ENCODE data around the gene PRDM15. TPM values are rescaled to one million over a fixed set of nuclear protein-coding genes. Genes with fewer than 3 reads are reported as not detected.

PRDM15 gene
- total RNA-seq, 1 donor from 2014 or later: 10.2 TPM

GRCh38 chr21:41761934-41762635 lies 117.1 kb downstream of the PRDM15 start:
- Mint-ChIP-seq H3K9me3 (ENCODE audit: unreplicated experiment) (no peaks in the 10 kb centered on the region), H3K4me3 (ENCODE audit: unreplicated experiment) (peak overlapping the region; percentile 84), H3K27me3 (ENCODE audit: unreplicated experiment) (peaks cover 9% of the 10 kb centered on the region), H3K4me1 (ENCODE audit: low read depth, unreplicated experiment) (peaks cover 27% of the 10 kb centered on the region), H3K36me3 (ENCODE audit: unreplicated experiment) (peaks cover 1% of the 10 kb centered on the region), H3K27ac (ENCODE audit: unreplicated experiment) (peak overlapping the region; percentile 22)
- no peak for TF ChIP-seq CTCF (IDR thresholded peaks at IDR 0.05; ENCODE audit: partially characterized antibody, unreplicated experiment)
- DNase-seq: no peak

GRCh38 chr21:41761211-41761933 lies 117.8 kb downstream of the PRDM15 start:
- TF ChIP-seq CTCF (IDR thresholded peaks at IDR 0.05; ENCODE audit: partially characterized antibody, unreplicated experiment): no peak
- Mint-ChIP-seq H3K36me3 (ENCODE audit: unreplicated experiment) (no peaks in the 10 kb centered on the region), H3K9me3 (ENCODE audit: unreplicated experiment) (no peaks in the 10 kb centered on the region), H3K27me3 (ENCODE audit: unreplicated experiment) (peaks cover 8% of the 10 kb centered on the region), H3K4me1 (ENCODE audit: low read depth, unreplicated experiment) (peaks cover 26% of the 10 kb centered on the region), H3K27ac (ENCODE audit: unreplicated experiment) (peak overlapping the region; percentile 22), H3K4me3 (ENCODE audit: unreplicated experiment) (peak overlapping the region; percentile 84)
- no peak for DNase-seq

- no peak overlapping the region for H3K4me3 Mint-ChIP-seq (ENCODE audit: unreplicated experiment)
- no peak for TF ChIP-seq CTCF (IDR thresholded peaks at IDR 0.05; ENCODE audit: partially characterized antibody, unreplicated experiment)
- DNase-seq: no peak
- no peaks in the 10 kb centered on the region for H3K36me3 Mint-ChIP-seq (ENCODE audit: unreplicated experiment)
- H3K27ac Mint-ChIP-seq (ENCODE audit: unreplicated experiment): no peak overlapping the region
- H3K27me3 Mint-ChIP-seq (ENCODE audit: unreplicated experiment): peaks cover 10% of the 10 kb centered on the region
- H3K9me3 Mint-ChIP-seq (ENCODE audit: unreplicated experiment): no peaks in the 10 kb centered on the region
- peaks cover 27% of the 10 kb centered on the region for H3K4me1 Mint-ChIP-seq (ENCODE audit: low read depth, unreplicated experiment)
Observed at GRCh38 chr21:41760411-41760810, 118.7 kb downstream of the PRDM15 start.

- no peak for DNase-seq
- H3K9me3 Mint-ChIP-seq (ENCODE audit: unreplicated experiment): no peaks in the 10 kb centered on the region
- H3K4me3 Mint-ChIP-seq (ENCODE audit: unreplicated experiment): no peak overlapping the region
- no peak for TF ChIP-seq CTCF (IDR thresholded peaks at IDR 0.05; ENCODE audit: partially characterized antibody, unreplicated experiment)
- peaks cover 9% of the 10 kb centered on the region for H3K27me3 Mint-ChIP-seq (ENCODE audit: unreplicated experiment)
- no peaks in the 10 kb centered on the region for H3K36me3 Mint-ChIP-seq (ENCODE audit: unreplicated experiment)
- peaks cover 32% of the 10 kb centered on the region for H3K4me1 Mint-ChIP-seq (ENCODE audit: low read depth, unreplicated experiment)
- no peak overlapping the region for H3K27ac Mint-ChIP-seq (ENCODE audit: unreplicated experiment)
Observed at GRCh38 chr21:41759926-41760325, 119.2 kb downstream of the PRDM15 start.
